Endothelial cell of umbilical vein (primary cell): ENCODE results near the gene TRIM68. TPM values are rescaled to one million over a fixed set of nuclear protein-coding genes. Genes with fewer than 3 reads are reported as not detected.

ENCODE experiments used
- BruUV-seq: library from RNA; stranded (reverse); fragments of 400-500 nt; replicated peaks from 2 replicates; lab custom pipeline; 2021; lab: Mats Ljungman, UMichigan
- CTCF ChIA-PET: fragments of 300-600, 350-600 bp; sonication (Branson Sonifier 250); formaldehyde crosslinking; loops from one replicate; lab custom pipeline; 2021; ENCODE audit warnings: antibody characterized with exemption, inconsistent platforms; lab: Charles Lee
- POLR2A ChIA-PET: fragments of 300-600, 350-600 bp; sonication (Branson Sonifier 250); formaldehyde crosslinking; loops from one replicate; lab custom pipeline; 2021; ENCODE audit warnings: antibody characterized with exemption, inconsistent platforms; lab: Charles Lee
- DNase-seq: peaks from one replicate; pipeline ENCODE4 v3.0.0-alpha.2; 2011; ENCODE audit warnings: low read depth, low spot score
- FAIRE-seq: peaks from 2 replicates; lab custom pipeline; 2011; peaks lifted over from hg19 to GRCh38; lab: Jason Lieb, UNC
- H2AFZ ChIP-seq: 2 replicates; pipeline ENCODE4 v1.6.0; 2012; ENCODE audit warnings: low read depth, low read length, control low read depth, inconsistent platforms
- H3K27ac ChIP-seq: 2 replicates; pipeline ENCODE4 v1.5.1; 2011; ENCODE audit warnings: low read depth, mild to moderate bottlenecking, control low read depth, low read length, moderate library complexity; ENCODE audit not compliant: insufficient read depth
- H3K27me3 ChIP-seq, 2 experiments: 2 replicates each; pipeline versions ENCODE4 v1.6.0 to v1.6.1; 2011; ENCODE audit warnings: low read length in 2 of 2, mixed read lengths in 1 of 2; ENCODE audit not compliant: control insufficient read depth in 2 of 2, insufficient read depth in 2 of 2
- H3K36me3 ChIP-seq, 2 experiments: 2 replicates in 1 of 2; 3 replicates in 1 of 2; pipeline ENCODE4 v1.5.1; 2011; ENCODE audit warnings: low read length in 2 of 2, mild to moderate bottlenecking in 1 of 2, moderate library complexity in 1 of 2; ENCODE audit not compliant: control insufficient read depth in 2 of 2, insufficient read depth in 2 of 2; ENCODE audit errors: extremely low read depth in 1 of 2
- H3K4me1 ChIP-seq: 3 replicates; pipeline ENCODE4 v1.5.1; 2011; ENCODE audit warnings: mild to moderate bottlenecking, low read length; ENCODE audit not compliant: control insufficient read depth, insufficient read depth; ENCODE audit errors: extremely low read depth
- H3K4me2 ChIP-seq: 2 replicates; pipeline ENCODE4 v1.6.1; 2011; ENCODE audit warnings: low read length, control low read depth, mixed read lengths; ENCODE audit not compliant: insufficient read depth
- H3K4me3 ChIP-seq, 3 experiments: fragments of 200-600 bp in 1 of 3; sonication (generic), shearing (Covaris generic) in 1 of 3; replicated peaks in 1 of 3; 2 replicates each; pipeline ENCODE4 v1.5.1; 2011 to 2016; ENCODE audit warnings: control low read depth in 3 of 3, low read length in 3 of 3, mild to moderate bottlenecking in 2 of 3, inconsistent platforms in 1 of 3, low read depth in 1 of 3, moderate library complexity in 1 of 3; ENCODE audit not compliant: insufficient read depth in 1 of 3
- H3K79me2 ChIP-seq: 2 replicates; pipeline ENCODE4 v1.6.0; 2012; ENCODE audit warnings: low read length, inconsistent platforms; ENCODE audit not compliant: control insufficient read depth, insufficient read depth
- H3K9ac ChIP-seq: replicated peaks from 2 replicates; pipeline ENCODE3; 2011; ENCODE audit warnings: low read length, control low read depth; ENCODE audit not compliant: insufficient read depth; ENCODE audit errors: extremely low read depth
- H3K9me1 ChIP-seq: replicated peaks from 3 replicates; pipeline ENCODE4 v1.6.0; 2011; ENCODE audit warnings: mild to moderate bottlenecking, low read length; ENCODE audit not compliant: control insufficient read depth, insufficient read depth; ENCODE audit errors: extremely low read depth
- H3K9me3 ChIP-seq: replicated peaks from 2 replicates; pipeline ENCODE4 v1.5.1; 2012; ENCODE audit warnings: low read length, inconsistent platforms; ENCODE audit not compliant: control insufficient read depth, insufficient read depth
- H4K20me1 ChIP-seq: replicated peaks from 2 replicates; pipeline ENCODE3; 2011; ENCODE audit warnings: mild to moderate bottlenecking, low read length; ENCODE audit not compliant: control insufficient read depth, insufficient read depth; ENCODE audit errors: extremely low read depth
- EZH2 ChIP-seq: IDR thresholded peaks from 2 replicates; pipeline ENCODE4 v1.6.1; 2012; ENCODE audit warnings: borderline replicate concordance, low read depth, mild to moderate bottlenecking, moderate library complexity, low read length, inconsistent platforms; ENCODE audit not compliant: severe bottlenecking
- JUN ChIP-seq: IDR thresholded peaks from 2 replicates; pipeline ENCODE4 v1.6.1; 2011; ENCODE audit warnings: borderline replicate concordance, low read depth; ENCODE audit not compliant: insufficient read length, insufficient read depth
- MAX ChIP-seq: IDR thresholded peaks from 2 replicates; pipeline ENCODE4 v1.6.1; 2011; ENCODE audit not compliant: insufficient read depth, insufficient read length
- MYC ChIP-seq: IDR thresholded peaks from one replicate; pipeline ENCODE4 v1.6.1; 2011; ENCODE audit warnings: mild to moderate bottlenecking, low read depth, low read length
- POLR2A ChIP-seq: IDR thresholded peaks from 2 replicates; pipeline ENCODE4 v1.6.1; 2012; ENCODE audit warnings: low read depth, mild to moderate bottlenecking, control low read depth, low read length
- POLR2AphosphoS5 ChIP-seq: IDR thresholded peaks from 2 replicates; pipeline ENCODE4 v1.6.1; 2012; ENCODE audit warnings: low read depth, mild to moderate bottlenecking, control low read depth, low read length, moderate library complexity; ENCODE audit not compliant: insufficient read depth
- dilution Hi-C: fragments of 300-500 bp; cut with MboI; formaldehyde crosslinking; loops from one replicate; pipeline ENCODE4 v1.15.0; 2019; ENCODE audit warnings: low sequenced_read_pairs; ENCODE audit not compliant: extremely low pct_ligation_motif_present
- intact Hi-C: fragments of 100-400 bp; cut with micrococcal nuclease; formaldehyde crosslinking; loops from one replicate; pipeline ENCODE4 v1.10.0; 2022
- polyA plus RNA-seq, 4 experiments: library from polyadenylated mRNA; depleted of rRNA in 3 of 4; stranded (reverse) in 3 of 4; unstranded in 1 of 4; fragments of >200 nt; gene quantifications; 2 replicates each; pipeline versions ENCODE4 v1.2.1 to v1.2.3, GENCODE V29; 2011 to 2012; ENCODE audit warnings: missing spikeins in 1 of 4
- total RNA-seq: library from RNA; stranded (reverse); gene quantifications from 2 replicates; pipeline ENCODE4 v1.2.3, GENCODE V29; 2021
- TF ChIP-seq, protein P1 (sequence below), 2 donors: IDR thresholded peaks; 1 replicate in 1 of 2; 2 replicates in 1 of 2; pipeline ENCODE4 v1.5.1; 2011; ENCODE audit warnings: low read length in 2 of 2, mild to moderate bottlenecking in 2 of 2, moderate library complexity in 2 of 2, control low read depth in 1 of 2, inconsistent platforms in 1 of 2, low read depth in 1 of 2; ENCODE audit not compliant: insufficient read depth in 1 of 2; ENCODE audit errors: extremely low read depth in 1 of 2

The TRIM68 gene
- total and polyA plus RNA-seq, 2 donors (not counting 3 experiments of a cell fraction or from before 2014, with no cell fraction given) = 8.1 to 11.3 TPM

GRCh38 chr11:4551346-4551979, 56.6 kb downstream of the TRIM68 start:
- dilution Hi-C loops = no loop called here
- ChIA-PET CTCF (interaction anchor here (0.9 to 4.9 kb wide), 10 partner anchors 8 to 369 kb away, joined by 3 to 90 read pairs (median 5); partner anchors contain the start of gene TRIM21), POLR2A (no interaction called here)
- H3K9me3 ChIP-seq = no peaks in the 10 kb centered on the region
- DNase-seq (peak; percentile 14), FAIRE-seq (peak; percentile 52)
- H3K27me3 ChIP-seq = no peaks in the 10 kb centered on the region
- no peak overlapping the region for H2AFZ ChIP-seq
- no peak overlapping the region for H3K27ac ChIP-seq
- no peaks in the 10 kb centered on the region for H3K4me1 ChIP-seq
- intact Hi-C loops = loop anchor here (1.0 kb wide), 2 partner anchors 364 to 369 kb away; no protein-coding TSS in a partner anchor
- no peak overlapping the region for H3K9ac ChIP-seq
- no peaks in the 10 kb centered on the region for H3K36me3 ChIP-seq
- H3K79me2 ChIP-seq = no peaks in the 10 kb centered on the region
- no TSS peak for BruUV-seq
- no peak overlapping the region for H3K4me3 ChIP-seq
- no peaks in the 10 kb centered on the region for H3K9me1 ChIP-seq
- H4K20me1 ChIP-seq = no peaks in the 10 kb centered on the region
- TF ChIP-seq, protein P1, sequence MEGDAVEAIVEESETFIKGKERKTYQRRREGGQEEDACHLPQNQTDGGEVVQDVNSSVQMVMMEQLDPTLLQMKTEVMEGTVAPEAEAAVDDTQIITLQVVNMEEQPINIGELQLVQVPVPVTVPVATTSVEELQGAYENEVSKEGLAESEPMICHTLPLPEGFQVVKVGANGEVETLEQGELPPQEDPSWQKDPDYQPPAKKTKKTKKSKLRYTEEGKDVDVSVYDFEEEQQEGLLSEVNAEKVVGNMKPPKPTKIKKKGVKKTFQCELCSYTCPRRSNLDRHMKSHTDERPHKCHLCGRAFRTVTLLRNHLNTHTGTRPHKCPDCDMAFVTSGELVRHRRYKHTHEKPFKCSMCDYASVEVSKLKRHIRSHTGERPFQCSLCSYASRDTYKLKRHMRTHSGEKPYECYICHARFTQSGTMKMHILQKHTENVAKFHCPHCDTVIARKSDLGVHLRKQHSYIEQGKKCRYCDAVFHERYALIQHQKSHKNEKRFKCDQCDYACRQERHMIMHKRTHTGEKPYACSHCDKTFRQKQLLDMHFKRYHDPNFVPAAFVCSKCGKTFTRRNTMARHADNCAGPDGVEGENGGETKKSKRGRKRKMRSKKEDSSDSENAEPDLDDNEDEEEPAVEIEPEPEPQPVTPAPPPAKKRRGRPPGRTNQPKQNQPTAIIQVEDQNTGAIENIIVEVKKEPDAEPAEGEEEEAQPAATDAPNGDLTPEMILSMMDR (IDR thresholded peaks at IDR 0.05; ENCODE audit: extremely low read depth in 1 of 2, insufficient read depth in 1 of 2, low read depth in 1 of 2, low read length in 2 of 2) = peak; percentile 32 to 40
- TF ChIP-seq MYC (no peak), EZH2 (no peak), POLR2AphosphoS5 (no peak), POLR2A (no peak), JUN (no peak), MAX (no peak)
- H3K4me2 ChIP-seq = no peak overlapping the region

Other genes with a start within 250 kb of the TRIM68 start
- gene OR52B4, start 239.8 kb downstream of the TRIM68 start, total RNA-seq = not detected in 2 replicates
- gene OR52B4, start 239.8 kb downstream of the TRIM68 start, polyA plus RNA-seq = not detected in 2 replicates
- 19.1 and 20.8 TPM in 2 replicates for gene TRIM21, start 214.5 kb downstream of the TRIM68 start, total RNA-seq
- 18.8 and 18.9 TPM in 2 replicates for gene TRIM21, start 214.5 kb downstream of the TRIM68 start, polyA plus RNA-seq
- not detected in 2 replicates for gene OR52K2, start 158.9 kb downstream of the TRIM68 start, total RNA-seq
- not detected in 2 replicates for gene OR52K2, start 158.9 kb downstream of the TRIM68 start, polyA plus RNA-seq
- gene OR52K1, start 125.6 kb downstream of the TRIM68 start, total RNA-seq = not detected in 2 replicates
- gene OR52K1, start 125.6 kb downstream of the TRIM68 start, polyA plus RNA-seq = not detected in 2 replicates
- not detected in 2 replicates for gene OR52M1, start 63.0 kb downstream of the TRIM68 start, total RNA-seq
- gene OR52M1, start 63.0 kb downstream of the TRIM68 start, polyA plus RNA-seq = not detected in 2 replicates
- not detected in 2 replicates for gene OR52I2, start 26.5 kb downstream of the TRIM68 start, total RNA-seq
- gene OR52I2, start 26.5 kb downstream of the TRIM68 start, polyA plus RNA-seq = not detected in 2 replicates
- gene OR52I1, start 14.2 kb downstream of the TRIM68 start, total RNA-seq = not detected in 2 replicates
- gene OR52I1, start 14.2 kb downstream of the TRIM68 start, polyA plus RNA-seq = not detected in 2 replicates
- gene OR51D1, start 29.2 kb upstream of the TRIM68 start, total RNA-seq = not detected in 2 replicates
- gene OR51D1, start 29.2 kb upstream of the TRIM68 start, polyA plus RNA-seq = not detected in 2 replicates
- not detected in 2 replicates for gene OR51E1, start 35.8 kb upstream of the TRIM68 start, total RNA-seq
- gene OR51E1, start 35.8 kb upstream of the TRIM68 start, polyA plus RNA-seq = not detected in 2 replicates
- not detected in 2 replicates for gene OR51E2, start 89.6 kb upstream of the TRIM68 start, total RNA-seq
- not detected in 2 replicates for gene OR51E2, start 89.6 kb upstream of the TRIM68 start, polyA plus RNA-seq
- gene MMP26, start 96.6 kb upstream of the TRIM68 start, total RNA-seq = not detected in 2 replicates
- gene MMP26, start 96.6 kb upstream of the TRIM68 start, polyA plus RNA-seq = not detected in 2 replicates
- gene OR51F1, start 161.7 kb upstream of the TRIM68 start, total RNA-seq = not detected in 2 replicates
- gene OR51F1, start 161.7 kb upstream of the TRIM68 start, polyA plus RNA-seq = not detected in 2 replicates
- gene OR52R1, start 196.1 kb upstream of the TRIM68 start, total RNA-seq = not detected in 2 replicates
- not detected in 2 replicates for gene OR52R1, start 196.1 kb upstream of the TRIM68 start, polyA plus RNA-seq
- not detected in 2 replicates for gene OR51F2, start 213.1 kb upstream of the TRIM68 start, total RNA-seq
- not detected in 2 replicates for gene OR51F2, start 213.1 kb upstream of the TRIM68 start, polyA plus RNA-seq
- gene OR51S1, start 241.0 kb upstream of the TRIM68 start, total RNA-seq = not detected in 2 replicates
- not detected in 2 replicates for gene OR51S1, start 241.0 kb upstream of the TRIM68 start, polyA plus RNA-seq